Measurements from ENCODE around the gene PMEPA1.

DNA sequence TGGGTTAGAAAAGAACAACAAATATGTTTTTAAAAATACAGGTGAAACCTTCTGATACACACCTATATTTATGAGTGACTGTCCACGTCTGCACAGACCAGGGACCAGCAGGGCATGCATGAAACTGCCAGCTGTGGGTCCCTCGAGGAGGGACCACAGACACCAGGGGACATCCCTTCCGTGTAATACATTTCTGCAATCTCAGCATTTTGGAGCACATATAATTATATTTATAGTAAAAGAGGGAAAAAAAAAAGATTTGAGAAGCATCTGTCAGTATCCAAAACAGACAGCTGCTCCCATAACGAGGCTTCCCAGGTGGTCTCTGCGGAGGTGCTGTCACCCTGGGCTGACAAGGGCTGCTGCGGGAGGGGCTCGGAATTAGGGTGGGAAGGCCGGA is 40.2 kb downstream of the PMEPA1 start:
- TF ChIP-seq YY1 (IDR thresholded peaks at IDR 0.05; ENCODE audit: insufficient read depth, insufficient read length) (no peak), ZNF274 (IDR thresholded peaks at IDR 0.05; ENCODE audit: low read depth, low read length) (no peak), SUZ12 (IDR thresholded peaks at IDR 0.05; ENCODE audit: extremely low read depth, insufficient read depth, insufficient read length) (no peak)

Data from NT2/D1 (cell line).